ENCODE measurements around the gene ERBIN. TPM values are rescaled to one million over a fixed set of nuclear protein-coding genes. Genes with fewer than 3 reads are reported as not detected.
"Not testable (repeated sequence)": the region's sequence is repeated elsewhere in the genome, so short reads cannot be mapped to it uniquely, and the experiment has no call there.

ERBIN gene
- total and polyA plus RNA-seq, 9 of the 15 experiments (the other 6 are each of a cell fraction or from before 2014, with no cell fraction given), result 11.9 to 72.8 (median 41.7) TPM

GRCh38 chr5:66057239-66057638 is 130.9 kb downstream of the ERBIN start:
- FAIRE-seq, result no peak
- in situ Hi-C loops (cut with MboI) (no loop called here), intact Hi-C loops (cut with micrococcal nuclease) (no loop called here)
- Histone ChIP-seq H3K9me3 (replicated peaks; ENCODE audit: control insufficient read depth, insufficient read depth, low read depth, low read length) (no peaks in the 10 kb centered on the region), H3K9ac (ENCODE audit: insufficient read depth in 1 of 2, low read depth in 2 of 2, low read length in 2 of 2) (no peak overlapping the region), H3K9me1 (ENCODE audit: control insufficient read depth, insufficient read depth, low read length) (no peaks in the 10 kb centered on the region), H3K36me3 (ENCODE audit: control insufficient read depth, insufficient read depth, low read length) (peaks cover 22% of the 10 kb centered on the region), H3K4me3 (no peak overlapping the region), H3K4me1 (replicated peaks in 1 of 2; ENCODE audit: control insufficient read depth in 2 of 2, insufficient read depth in 2 of 2, low read length in 2 of 2) (no peaks in the 10 kb centered on the region), H3K4me2 (ENCODE audit: insufficient read depth, low read length) (no peak overlapping the region), H2AFZ (ENCODE audit: low read depth, low read length) (no peak overlapping the region), H3K27ac (ENCODE audit: extremely low read depth, low read depth, low read length) (no peak overlapping the region), H3K79me2 (ENCODE audit: control insufficient read depth, insufficient read depth, low read length) (peaks cover 15% of the 10 kb centered on the region), H4K20me1 (replicated peaks; ENCODE audit: control insufficient read depth, insufficient read depth, low read length) (no peaks in the 10 kb centered on the region), H3K27me3 (ENCODE audit: control insufficient read depth in 2 of 2, insufficient read depth in 2 of 2, low read length in 2 of 2) (no peaks in the 10 kb centered on the region)
- DNase-seq (ENCODE audit: extremely low read depth in 1 of 4, low spot score in 3 of 4), result no peak
- POLR2A ChIA-PET, result interaction anchor here (0.9 kb wide), 1 partner anchor 25 kb away, joined by 3 read pairs; no protein-coding TSS in a partner anchor
- no peak for TF ChIP-seq MBD1 (CRISPR knock-in tag; IDR thresholded peaks at IDR 0.05)
- peak; percentile 65 for TF ChIP-seq CEBPB (tag; IDR thresholded peaks at IDR 0.05)
- TF ChIP-seq CEBPG (CRISPR knock-in tag; IDR thresholded peaks at IDR 0.05), result no peak
- TF ChIP-seq CEBPG (tag; conservative IDR thresholded peaks at IDR 0.05 in 1 of 2, IDR thresholded peaks at IDR 0.05 in 1 of 2), result peak; percentile 28 to 90; a peak in 2 of 4 replicates
- BruUV-seq (replicated peaks), result no TSS peak
- ATAC-seq, result no peak
- CTCF ChIA-PET (ENCODE audit: low intra/inter-chr PET ratio), result no interaction called here
- WGBS (ENCODE audit: insufficient coverage, low coverage, missing lambda C conversion rate), result 77% methylated on average over 1 of the region's 1 CpG

- H2AFZ ChIP-seq (ENCODE audit: low read depth, low read length); H3K9me3 ChIP-seq (replicated peaks; ENCODE audit: control insufficient read depth, insufficient read depth, low read depth, low read length); in situ Hi-C loops (cut with MboI); ATAC-seq; H3K36me3 ChIP-seq (ENCODE audit: control insufficient read depth, insufficient read depth, low read length); intact Hi-C loops (cut with micrococcal nuclease); H3K9me1 ChIP-seq (ENCODE audit: control insufficient read depth, insufficient read depth, low read length); H3K9ac ChIP-seq (ENCODE audit: insufficient read depth in 1 of 2, low read depth in 2 of 2, low read length in 2 of 2); BruUV-seq (replicated peaks); FAIRE-seq; H3K27me3 ChIP-seq (ENCODE audit: control insufficient read depth in 2 of 2, insufficient read depth in 2 of 2, low read length in 2 of 2); POLR2A ChIA-PET; H3K4me3 ChIP-seq; H3K4me2 ChIP-seq (ENCODE audit: insufficient read depth, low read length); H4K20me1 ChIP-seq (replicated peaks; ENCODE audit: control insufficient read depth, insufficient read depth, low read length); H3K27ac ChIP-seq (ENCODE audit: extremely low read depth, low read depth, low read length); DNase-seq (ENCODE audit: extremely low read depth in 1 of 4, low spot score in 3 of 4); CTCF ChIA-PET (ENCODE audit: low intra/inter-chr PET ratio); H3K4me1 ChIP-seq (replicated peaks in 1 of 2; ENCODE audit: control insufficient read depth in 2 of 2, insufficient read depth in 2 of 2, low read length in 2 of 2): not testable (repeated sequence)
- 82% methylated on average over 2 of the region's 3 CpGs for WGBS (ENCODE audit: insufficient coverage, low coverage, missing lambda C conversion rate)
- peaks cover 20% of the 10 kb centered on the region for H3K79me2 ChIP-seq (ENCODE audit: control insufficient read depth, insufficient read depth, low read length)
- TF ChIP-seq ZNF507 (tag; conservative IDR thresholded peaks at IDR 0.05), result peak; percentile 97
- peak; percentile 84 for TF ChIP-seq ZNF354B (CRISPR knock-in tag; IDR thresholded peaks at IDR 0.05)
Observed at GRCh38 chr5:66061320-66061719, 134.9 kb downstream of the ERBIN start.

- Histone ChIP-seq H3K36me3 (ENCODE audit: control insufficient read depth, insufficient read depth, low read length) (peaks cover 13% of the 10 kb centered on the region), H3K79me2 (ENCODE audit: control insufficient read depth, insufficient read depth, low read length) (peaks cover 12% of the 10 kb centered on the region)
- WGBS (ENCODE audit: insufficient coverage, low coverage, missing lambda C conversion rate), result 93% methylated on average over 12 of the region's 13 CpGs
- H3K9me1 ChIP-seq (ENCODE audit: control insufficient read depth, insufficient read depth, low read length); FAIRE-seq; intact Hi-C loops (cut with micrococcal nuclease); H3K4me2 ChIP-seq (ENCODE audit: insufficient read depth, low read length); BruUV-seq (replicated peaks); H3K27ac ChIP-seq (ENCODE audit: extremely low read depth, low read depth, low read length); POLR2A ChIA-PET; in situ Hi-C loops (cut with MboI); H3K9me3 ChIP-seq (replicated peaks; ENCODE audit: control insufficient read depth, insufficient read depth, low read depth, low read length); H3K4me1 ChIP-seq (replicated peaks in 1 of 2; ENCODE audit: control insufficient read depth in 2 of 2, insufficient read depth in 2 of 2, low read length in 2 of 2); H3K4me3 ChIP-seq; DNase-seq (ENCODE audit: extremely low read depth in 1 of 4, low spot score in 3 of 4); H3K9ac ChIP-seq (ENCODE audit: insufficient read depth in 1 of 2, low read depth in 2 of 2, low read length in 2 of 2); H4K20me1 ChIP-seq (replicated peaks; ENCODE audit: control insufficient read depth, insufficient read depth, low read length); H3K27me3 ChIP-seq (ENCODE audit: control insufficient read depth in 2 of 2, insufficient read depth in 2 of 2, low read length in 2 of 2); CTCF ChIA-PET (ENCODE audit: low intra/inter-chr PET ratio); ATAC-seq; H2AFZ ChIP-seq (ENCODE audit: low read depth, low read length): not testable (repeated sequence)
Observed at GRCh38 chr5:66063061-66063460, 136.7 kb downstream of the ERBIN start.

Data from K562 (cell line).